ENCODE measurements around the gene NEURL1. TPM values are rescaled to one million over a fixed set of nuclear protein-coding genes. Genes with fewer than 3 reads are reported as not detected.

The NEURL1 gene
- total RNA-seq, 2 donors from 2014 or later, result 0.37 to 0.38 TPM

DNA sequence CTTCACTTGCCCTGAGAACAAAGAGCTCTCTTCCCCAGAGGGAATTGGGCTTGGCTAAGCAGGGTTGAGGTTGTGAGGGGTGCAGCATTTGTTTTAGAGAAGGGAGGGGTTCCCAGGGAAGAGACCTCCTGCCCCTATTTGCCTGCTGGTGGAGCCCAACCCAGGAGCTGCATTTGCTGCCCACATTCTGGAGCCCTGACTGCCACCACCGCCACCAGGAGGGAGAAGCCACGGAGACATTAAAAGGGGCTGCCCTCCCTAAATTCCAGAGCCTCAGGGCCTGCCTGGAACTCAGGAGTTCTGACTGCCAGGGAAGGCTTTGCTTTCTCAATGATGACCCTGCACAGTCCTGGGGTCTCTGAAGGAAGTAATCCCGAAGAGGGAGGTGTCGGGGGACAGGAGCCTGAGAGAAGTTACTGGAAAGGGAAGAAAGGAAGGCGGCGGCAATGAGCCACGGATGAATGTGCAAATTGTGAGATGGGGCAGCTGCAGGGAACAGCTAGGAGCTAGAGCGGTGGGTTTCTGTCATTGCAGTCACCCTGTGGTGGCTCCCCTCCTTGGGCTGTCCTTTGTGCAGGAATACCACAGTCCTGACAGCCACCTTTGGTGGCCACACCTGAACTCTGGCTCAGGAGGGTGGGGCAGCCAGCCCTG is 51.3 kb downstream of the NEURL1 start:
- peak; percentile 42 for DNase-seq
- H3K9ac ChIP-seq (ENCODE audit: extremely low read depth, low read length, poor library complexity, severe bottlenecking), result no peak overlapping the region
- H3K27me3 ChIP-seq (ENCODE audit: control insufficient read depth, insufficient read depth, low read length, poor library complexity, severe bottlenecking), result no peaks in the 10 kb centered on the region
- H3K4me3 ChIP-seq (ENCODE audit: low read length), result no peak overlapping the region
- H3K36me3 ChIP-seq (ENCODE audit: control insufficient read depth, insufficient read depth, low read length), result no peaks in the 10 kb centered on the region
- no peaks in the 10 kb centered on the region for H3K9me3 ChIP-seq (ENCODE audit: control insufficient read depth, low read length)
- peaks cover 22% of the 10 kb centered on the region for H3K4me1 Mint-ChIP-seq
- H3K9me3 Mint-ChIP-seq, result no peaks in the 10 kb centered on the region
- TF ChIP-seq CTCF (conservative IDR thresholded peaks at IDR 0.05), result no peak
- H3K4me3 Mint-ChIP-seq, result no peak overlapping the region
- 84 to 95% methylated on average over 8 of the region's 8 CpGs for WGBS, 2 experiments (ENCODE audit: insufficient coverage in 1 of 2, insufficient read length in 1 of 2)
- H3K27ac ChIP-seq (ENCODE audit: low read depth, low read length), result no peak overlapping the region
- H3K4me1 ChIP-seq (ENCODE audit: control insufficient read depth, insufficient read depth, low read length), result peaks cover 6% of the 10 kb centered on the region
- H3K27ac Mint-ChIP-seq, result no peak overlapping the region
- peaks cover 7% of the 10 kb centered on the region for H3K27me3 Mint-ChIP-seq (ENCODE audit: insufficient read depth)
- H3K36me3 Mint-ChIP-seq (ENCODE audit: low read depth), result no peaks in the 10 kb centered on the region

- H3K27me3 Mint-ChIP-seq (ENCODE audit: insufficient read depth), result peaks cover 10% of the 10 kb centered on the region
- H3K27ac Mint-ChIP-seq, result no peak overlapping the region
- no peaks in the 10 kb centered on the region for H3K36me3 Mint-ChIP-seq (ENCODE audit: low read depth)
- Histone ChIP-seq H3K4me3 (ENCODE audit: low read length) (no peak overlapping the region), H3K9me3 (ENCODE audit: control insufficient read depth, low read length) (no peaks in the 10 kb centered on the region), H3K9ac (ENCODE audit: extremely low read depth, low read length, poor library complexity, severe bottlenecking) (no peak overlapping the region), H3K27me3 (ENCODE audit: control insufficient read depth, insufficient read depth, low read length, poor library complexity, severe bottlenecking) (no peaks in the 10 kb centered on the region), H3K27ac (ENCODE audit: low read depth, low read length) (no peak overlapping the region), H3K36me3 (ENCODE audit: control insufficient read depth, insufficient read depth, low read length) (no peaks in the 10 kb centered on the region), H3K4me1 (ENCODE audit: control insufficient read depth, insufficient read depth, low read length) (peaks cover 6% of the 10 kb centered on the region)
- no peaks in the 10 kb centered on the region for H3K9me3 Mint-ChIP-seq
- peaks cover 22% of the 10 kb centered on the region for H3K4me1 Mint-ChIP-seq
- WGBS, 2 experiments (ENCODE audit: insufficient coverage in 1 of 2, insufficient read length in 1 of 2), result 96 to 100% methylated on average over 1 of the region's 1 CpG
- no peak for TF ChIP-seq CTCF (conservative IDR thresholded peaks at IDR 0.05)
- no peak for DNase-seq
- no peak overlapping the region for H3K4me3 Mint-ChIP-seq
Observed at GRCh38 chr10:103545366-103545765, 51.9 kb downstream of the NEURL1 start.

DNA sequence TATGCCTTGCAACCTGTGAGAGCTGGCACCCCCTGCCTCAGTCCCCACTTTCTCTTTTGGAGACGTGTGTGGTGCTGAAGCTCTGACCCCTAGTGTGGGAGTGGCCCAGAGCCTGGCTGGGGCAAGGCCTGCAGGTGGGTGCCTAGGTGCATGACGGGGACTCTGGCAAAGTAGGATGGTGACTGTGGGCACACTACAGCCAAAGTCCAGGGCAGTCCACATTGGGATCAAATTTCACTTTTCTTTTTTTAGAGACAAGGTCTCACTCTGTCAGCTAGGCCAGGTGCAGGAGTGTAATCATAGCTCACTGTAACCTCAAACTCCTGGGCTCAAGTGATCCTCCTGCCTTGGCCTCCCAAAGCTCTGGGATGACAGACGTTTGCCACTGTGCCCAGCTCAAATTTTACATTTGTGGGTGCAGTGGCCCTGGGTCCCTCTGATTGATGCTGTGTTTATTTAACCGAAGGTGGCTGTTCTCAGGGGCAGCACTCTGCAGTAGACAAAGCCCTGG is 52.3 kb downstream of the NEURL1 start:
- no peak overlapping the region for H3K27ac Mint-ChIP-seq
- H3K36me3 Mint-ChIP-seq (ENCODE audit: low read depth), result no peaks in the 10 kb centered on the region
- Histone ChIP-seq H3K27ac (ENCODE audit: low read depth, low read length) (no peak overlapping the region), H3K27me3 (ENCODE audit: control insufficient read depth, insufficient read depth, low read length, poor library complexity, severe bottlenecking) (no peaks in the 10 kb centered on the region), H3K9me3 (ENCODE audit: control insufficient read depth, low read length) (no peaks in the 10 kb centered on the region), H3K9ac (ENCODE audit: extremely low read depth, low read length, poor library complexity, severe bottlenecking) (no peak overlapping the region), H3K36me3 (ENCODE audit: control insufficient read depth, insufficient read depth, low read length) (no peaks in the 10 kb centered on the region), H3K4me3 (ENCODE audit: low read length) (no peak overlapping the region), H3K4me1 (ENCODE audit: control insufficient read depth, insufficient read depth, low read length) (peaks cover 6% of the 10 kb centered on the region)
- H3K4me3 Mint-ChIP-seq, result no peak overlapping the region
- peaks cover 22% of the 10 kb centered on the region for H3K4me1 Mint-ChIP-seq
- TF ChIP-seq CTCF (conservative IDR thresholded peaks at IDR 0.05), result no peak
- DNase-seq, result no peak
- H3K9me3 Mint-ChIP-seq, result peaks cover under 1% of the 10 kb centered on the region
- peaks cover 13% of the 10 kb centered on the region for H3K27me3 Mint-ChIP-seq (ENCODE audit: insufficient read depth)
- WGBS, 2 experiments (ENCODE audit: insufficient coverage in 1 of 2, insufficient read length in 1 of 2), result 88 to 90% methylated on average over 4 of the region's 4 CpGs

Data from endodermal cell (in vitro differentiated cells).